Measurements from ENCODE around the gene ALDH18A1. TPM values are rescaled to one million over a fixed set of nuclear protein-coding genes. Genes with fewer than 3 reads are reported as not detected.

ALDH18A1 gene
- total and polyA plus RNA-seq, 2 of the 8 experiments (the other 6 are each of a cell fraction or from before 2014, with no cell fraction given): 59.6 to 128 TPM

- H4K91ac ChIP-seq (replicated peaks; ENCODE audit: insufficient read length, low read length): no peak overlapping the region
- 90% methylated on average over 2 of the region's 2 CpGs; no CpG with 5 or more reads in 1 of the 2 experiments for WGBS, 2 experiments (ENCODE audit: extremely low coverage in 1 of 2, insufficient coverage in 1 of 2, insufficient read length in 1 of 2, insufficient replicate concordance in 2 of 2, low coverage in 1 of 2, low lambda C conversion rate in 2 of 2, missing lambda C conversion rate in 1 of 2)
- no peak overlapping the region for H4K8ac ChIP-seq (ENCODE audit: extremely low read depth, insufficient read depth, low read length)
- no peak overlapping the region for H3K9ac ChIP-seq (replicated peaks in 1 of 4; ENCODE audit: extremely low read depth in 1 of 4, low read depth in 3 of 4, low read length in 3 of 4)
- H2BK120ac ChIP-seq (replicated peaks; ENCODE audit: low read depth, low read length): no peak overlapping the region
- no peak overlapping the region for H2BK5ac ChIP-seq (ENCODE audit: low read depth, low read length)
- no peak overlapping the region for H4K5ac ChIP-seq (ENCODE audit: insufficient read length, low read depth, low read length)
- no peak overlapping the region for H2AFZ ChIP-seq (ENCODE audit: low read length)
- H3K27ac ChIP-seq (ENCODE audit: low read depth, low read length): no peak overlapping the region
- H3K4me2 ChIP-seq (ENCODE audit: insufficient read depth in 1 of 2, low read depth in 2 of 2, low read length in 2 of 2): no peak overlapping the region
- TF ChIP-seq GABPA (IDR thresholded peaks at IDR 0.05; ENCODE audit: borderline replicate concordance, insufficient read depth, low read length): no peak
- TF ChIP-seq CTBP2 (IDR thresholded peaks at IDR 0.05; ENCODE audit: borderline replicate concordance, insufficient read depth, insufficient read length, low read length): no peak
- TF ChIP-seq SP1 (IDR thresholded peaks at IDR 0.05; ENCODE audit: low read depth, low read length): no peak
- TF ChIP-seq BACH1 (IDR thresholded peaks at IDR 0.05; ENCODE audit: low read length): no peak
- no peak for TF ChIP-seq PHF8 (conservative IDR thresholded peaks at IDR 0.05; ENCODE audit: low read depth, low read length)
- no peak for TF ChIP-seq CHD1 (IDR thresholded peaks at IDR 0.05; ENCODE audit: low read depth, low read length)
- TF ChIP-seq, protein P1, sequence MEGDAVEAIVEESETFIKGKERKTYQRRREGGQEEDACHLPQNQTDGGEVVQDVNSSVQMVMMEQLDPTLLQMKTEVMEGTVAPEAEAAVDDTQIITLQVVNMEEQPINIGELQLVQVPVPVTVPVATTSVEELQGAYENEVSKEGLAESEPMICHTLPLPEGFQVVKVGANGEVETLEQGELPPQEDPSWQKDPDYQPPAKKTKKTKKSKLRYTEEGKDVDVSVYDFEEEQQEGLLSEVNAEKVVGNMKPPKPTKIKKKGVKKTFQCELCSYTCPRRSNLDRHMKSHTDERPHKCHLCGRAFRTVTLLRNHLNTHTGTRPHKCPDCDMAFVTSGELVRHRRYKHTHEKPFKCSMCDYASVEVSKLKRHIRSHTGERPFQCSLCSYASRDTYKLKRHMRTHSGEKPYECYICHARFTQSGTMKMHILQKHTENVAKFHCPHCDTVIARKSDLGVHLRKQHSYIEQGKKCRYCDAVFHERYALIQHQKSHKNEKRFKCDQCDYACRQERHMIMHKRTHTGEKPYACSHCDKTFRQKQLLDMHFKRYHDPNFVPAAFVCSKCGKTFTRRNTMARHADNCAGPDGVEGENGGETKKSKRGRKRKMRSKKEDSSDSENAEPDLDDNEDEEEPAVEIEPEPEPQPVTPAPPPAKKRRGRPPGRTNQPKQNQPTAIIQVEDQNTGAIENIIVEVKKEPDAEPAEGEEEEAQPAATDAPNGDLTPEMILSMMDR (IDR thresholded peaks at IDR 0.05; ENCODE audit: control extremely low read depth in 1 of 3, insufficient read depth in 1 of 3, low read depth in 1 of 3, low read length in 3 of 3): no peak
- TF ChIP-seq KDM5A (IDR thresholded peaks at IDR 0.05; ENCODE audit: low read length): no peak
- TF ChIP-seq CBX5 (IDR thresholded peaks at IDR 0.05; ENCODE audit: low read depth, low read length): no peak
- TF ChIP-seq POU5F1 (IDR thresholded peaks at IDR 0.05; ENCODE audit: low read depth, low read length): no peak
- H2BK20ac ChIP-seq (ENCODE audit: low read length): no peak overlapping the region
- POLR2A ChIA-PET (ENCODE audit: partially characterized antibody): no interaction called here
- no peaks in the 10 kb centered on the region for H3K79me2 ChIP-seq (ENCODE audit: control insufficient read depth in 1 of 2, insufficient read depth in 2 of 2, low read length in 2 of 2)
- no peak overlapping the region for H3K56ac ChIP-seq (replicated peaks; ENCODE audit: insufficient read length, low read depth, low read length)
- H2AK5ac ChIP-seq (ENCODE audit: low read depth, low read length): no peak overlapping the region
- H3K9me3 ChIP-seq (ENCODE audit: insufficient read depth in 2 of 2, low read depth in 1 of 2, low read length in 1 of 2): no peaks in the 10 kb centered on the region
- DNase-seq (ENCODE audit: low read depth in 1 of 2, low spot score in 2 of 2) (no peak), FAIRE-seq (no peak)
- H3K36me3 ChIP-seq (ENCODE audit: control insufficient read depth in 2 of 4, insufficient read depth in 4 of 4, low read length in 3 of 4): no peaks in the 10 kb centered on the region
- no peak overlapping the region for H3K4me3 ChIP-seq (ENCODE audit: extremely low read depth in 1 of 4, insufficient read depth in 2 of 4, low read depth in 3 of 4, low read length in 4 of 4)
- H2BK15ac ChIP-seq (ENCODE audit: low read length): no peak overlapping the region
- H3K79me1 ChIP-seq (ENCODE audit: low read depth, low read length): no peaks in the 10 kb centered on the region
- CTCF ChIA-PET (ENCODE audit: partially characterized antibody): interaction anchor here (1.6 kb wide), 1 partner anchor 204 kb away, joined by 6 read pairs; no protein-coding TSS in a partner anchor
- H3K23ac ChIP-seq (ENCODE audit: insufficient read length): no peak overlapping the region
- no peaks in the 10 kb centered on the region for H3K23me2 ChIP-seq (ENCODE audit: low read depth, low read length)
- no peak overlapping the region for H3K14ac ChIP-seq (ENCODE audit: insufficient read length)
- H3K4ac ChIP-seq (replicated peaks; ENCODE audit: insufficient read length, low read depth, low read length): no peak overlapping the region
- no peaks in the 10 kb centered on the region for H3K27me3 ChIP-seq (replicated peaks in 1 of 4; ENCODE audit: control insufficient read depth in 3 of 4, extremely low read depth in 1 of 4, insufficient read depth in 3 of 4, low read length in 3 of 4)
- H4K20me1 ChIP-seq (replicated peaks in 1 of 2; ENCODE audit: control insufficient read depth in 1 of 2, insufficient read depth in 2 of 2, low read length in 2 of 2): no peaks in the 10 kb centered on the region
- no peaks in the 10 kb centered on the region for H3K4me1 ChIP-seq (replicated peaks in 1 of 4; ENCODE audit: control insufficient read depth in 3 of 4, insufficient read depth in 4 of 4, low read length in 3 of 4)
- H3K18ac ChIP-seq (ENCODE audit: extremely low read depth, low read length): 0 out of 2 replicates have a peak overlapping the region, but pooled peaks have one; percentile 13
- no peak overlapping the region for H2BK12ac ChIP-seq (ENCODE audit: low read depth, low read length)
Measured at GRCh38 chr10:95578619-95579018, 77.9 kb downstream of the ALDH18A1 start.

Data from H1 (cell line).